ENCODE results near the gene CEP152.

GRCh38 chr15:48792408-48792807 is 18.5 kb downstream of the CEP152 start:
- TF ChIP-seq CTCF (IDR thresholded peaks at IDR 0.05) (no peak), POLR2A (IDR thresholded peaks at IDR 0.05) (no peak), EP300 (IDR thresholded peaks at IDR 0.05) (no peak)

Measured in tibial nerve (tissue), 4 donors.